Activated T-cell treated with anti-CD3 and anti-CD28 coated beads, Interleukin-2, amount 50 U/mL, for 24 hours (primary cell): ENCODE data around the gene TFCP2.

ENCODE experiments used
- DNase-seq: peaks from one replicate; pipeline ENCODE4 v3.0.0-alpha.2; 2020
- H3K27ac Mint-ChIP-seq: 2 replicates; pipeline ENCODE4 v1.8.0; 2020; ENCODE audit warnings: mild to moderate bottlenecking, mixed read lengths
- H3K27me3 Mint-ChIP-seq: 2 replicates; pipeline ENCODE4 v1.8.0; 2020; ENCODE audit warnings: mixed read lengths
- H3K36me3 Mint-ChIP-seq: 2 replicates; pipeline ENCODE4 v1.8.0; 2020; ENCODE audit warnings: low read depth, mixed read lengths
- H3K4me1 Mint-ChIP-seq: 2 replicates; pipeline ENCODE4 v1.8.0; 2020; ENCODE audit warnings: low read depth, mixed read lengths
- H3K4me3 Mint-ChIP-seq: 2 replicates; pipeline ENCODE4 v1.8.0; 2020; ENCODE audit warnings: mild to moderate bottlenecking, moderate library complexity, mixed read lengths
- H3K9me3 Mint-ChIP-seq: 2 replicates; pipeline ENCODE4 v1.8.0; 2020; ENCODE audit warnings: mixed read lengths

Gene TFCP2

DNA sequence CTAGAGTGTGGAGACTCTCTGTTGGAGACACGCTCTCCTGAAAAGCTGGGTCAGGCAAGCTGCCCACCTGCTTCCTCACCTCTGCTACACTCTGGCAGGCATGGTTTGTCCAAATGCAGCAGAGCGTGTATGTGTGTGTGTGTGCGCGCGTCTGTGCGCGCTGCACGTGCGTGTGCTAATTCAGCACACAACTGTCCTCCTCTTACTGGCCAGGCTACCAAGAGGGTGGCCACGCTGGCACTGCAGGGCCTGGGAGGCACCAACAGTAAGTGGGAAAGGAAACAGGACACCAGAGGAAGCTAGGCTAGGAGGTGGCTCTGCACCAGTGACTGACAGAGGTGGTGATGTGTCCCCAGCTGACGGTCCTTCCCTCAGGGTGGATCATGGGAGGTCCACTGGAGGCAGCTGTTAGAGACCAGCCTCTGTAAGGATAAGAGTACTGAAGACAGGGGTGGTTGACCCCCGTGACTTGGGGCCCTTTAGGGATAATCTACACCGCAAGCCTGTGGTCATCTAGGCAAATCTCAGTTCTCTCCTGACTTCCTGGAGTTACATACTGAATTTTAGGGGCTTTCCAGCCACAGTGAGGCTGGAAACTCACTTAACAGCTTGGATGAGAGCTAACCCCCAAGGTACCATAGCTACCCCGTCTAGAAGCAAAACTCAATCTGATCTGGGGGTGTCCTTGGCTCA lies 15.6 kb upstream of the TFCP2 start:
- no peak overlapping the region for H3K4me3 Mint-ChIP-seq
- H3K9me3 Mint-ChIP-seq: no peaks in the 10 kb centered on the region
- H3K27ac Mint-ChIP-seq: no peak overlapping the region
- H3K27me3 Mint-ChIP-seq: no peaks in the 10 kb centered on the region
- H3K36me3 Mint-ChIP-seq: peaks cover 20% of the 10 kb centered on the region
- no peak for DNase-seq
- H3K4me1 Mint-ChIP-seq: no peaks in the 10 kb centered on the region

DNA sequence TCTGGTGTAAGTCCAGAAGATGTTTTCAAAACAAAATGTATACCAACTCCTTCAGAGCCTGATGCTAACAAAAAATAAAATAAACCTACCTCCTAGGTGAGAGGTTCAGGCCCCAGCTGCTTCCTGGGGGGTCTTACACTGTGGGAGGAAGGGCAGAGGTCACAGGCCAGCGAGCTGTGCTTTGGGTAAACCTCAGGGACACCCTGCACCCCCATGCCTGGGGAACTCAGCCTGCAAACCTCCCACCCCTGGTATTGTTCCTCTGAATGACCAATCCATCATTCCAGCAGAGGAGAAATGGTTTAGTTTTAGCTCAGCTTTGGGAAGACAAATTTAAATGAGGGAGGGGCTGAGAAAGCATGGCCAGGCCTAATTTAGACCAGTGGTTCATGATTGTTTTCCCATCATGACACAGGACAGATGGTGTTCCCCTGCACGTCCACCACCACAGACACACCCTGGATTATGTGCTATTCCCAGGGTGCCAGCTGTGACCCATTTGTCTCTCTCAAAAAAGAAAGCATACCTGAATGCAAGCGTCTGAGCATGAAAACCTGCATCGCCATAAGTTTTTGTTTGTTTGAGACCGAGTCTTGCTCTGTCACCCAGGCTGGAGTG lies 14.5 kb upstream of the TFCP2 start:
- no peak for DNase-seq
- H3K36me3 Mint-ChIP-seq: peaks cover 20% of the 10 kb centered on the region
- no peaks in the 10 kb centered on the region for H3K9me3 Mint-ChIP-seq
- H3K4me1 Mint-ChIP-seq: no peaks in the 10 kb centered on the region
- no peak overlapping the region for H3K27ac Mint-ChIP-seq
- H3K4me3 Mint-ChIP-seq: no peak overlapping the region
- H3K27me3 Mint-ChIP-seq: no peaks in the 10 kb centered on the region

- H3K9me3 Mint-ChIP-seq: no peaks in the 10 kb centered on the region
- DNase-seq: no peak
- no peaks in the 10 kb centered on the region for H3K4me1 Mint-ChIP-seq
- H3K36me3 Mint-ChIP-seq: peaks cover 12% of the 10 kb centered on the region
- H3K4me3 Mint-ChIP-seq: no peak overlapping the region
- no peak overlapping the region for H3K27ac Mint-ChIP-seq
- H3K27me3 Mint-ChIP-seq: no peaks in the 10 kb centered on the region
These were observed 13.6 kb upstream of the TFCP2 start for GRCh38 chr12:51186465-51187085.

DNA sequence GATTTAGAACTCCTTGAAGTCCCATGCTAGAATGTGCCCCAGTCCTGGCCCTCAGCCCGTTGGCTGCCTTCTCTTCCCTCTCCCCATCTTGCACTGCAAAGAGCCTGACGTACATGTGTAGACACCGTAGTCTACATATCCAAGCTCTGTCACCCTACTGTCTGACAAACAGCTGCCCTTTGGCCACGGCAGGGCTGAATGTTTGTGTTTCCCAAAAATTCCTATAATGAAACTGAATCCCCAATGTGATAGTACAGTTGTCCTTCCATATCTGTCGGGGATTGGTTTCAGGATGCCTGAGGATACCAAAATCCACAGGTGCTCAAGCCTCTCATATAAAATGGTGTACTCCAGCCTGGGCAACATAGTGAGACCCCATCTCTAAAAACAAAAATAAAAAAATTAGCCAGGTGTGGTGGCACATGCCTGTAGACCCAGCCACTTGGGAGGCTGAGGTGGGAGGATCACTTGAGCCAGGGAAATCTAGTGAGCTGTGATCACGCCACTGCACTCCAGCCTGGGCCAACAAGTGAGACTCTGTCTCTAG lies 12.3 kb upstream of the TFCP2 start:
- H3K4me3 Mint-ChIP-seq: no peak overlapping the region
- H3K9me3 Mint-ChIP-seq: no peaks in the 10 kb centered on the region
- H3K36me3 Mint-ChIP-seq: peaks cover 5% of the 10 kb centered on the region
- H3K27me3 Mint-ChIP-seq: no peaks in the 10 kb centered on the region
- no peak for DNase-seq
- H3K4me1 Mint-ChIP-seq: no peaks in the 10 kb centered on the region
- H3K27ac Mint-ChIP-seq: no peak overlapping the region

- Mint-ChIP-seq H3K36me3 (no peaks in the 10 kb centered on the region), H3K9me3 (no peaks in the 10 kb centered on the region), H3K27ac (no peak overlapping the region), H3K4me1 (no peaks in the 10 kb centered on the region), H3K4me3 (no peak overlapping the region), H3K27me3 (no peaks in the 10 kb centered on the region)
- no peak for DNase-seq
These were observed 10.9 kb upstream of the TFCP2 start for GRCh38 chr12:51183816-51184215.

GRCh38 chr12:51183349-51183748 lies 10.4 kb upstream of the TFCP2 start:
- Mint-ChIP-seq H3K27ac (no peak overlapping the region), H3K4me1 (no peaks in the 10 kb centered on the region), H3K36me3 (no peaks in the 10 kb centered on the region), H3K4me3 (no peak overlapping the region), H3K27me3 (no peaks in the 10 kb centered on the region), H3K9me3 (no peaks in the 10 kb centered on the region)
- DNase-seq: no peak

GRCh38 chr12:51181558-51181957 lies 8.6 kb upstream of the TFCP2 start:
- Mint-ChIP-seq H3K9me3 (no peaks in the 10 kb centered on the region), H3K36me3 (no peaks in the 10 kb centered on the region)
- no peak for DNase-seq

GRCh38 chr12:51177897-51178296 lies 5.0 kb upstream of the TFCP2 start:
- no peak for DNase-seq
- H3K4me3 Mint-ChIP-seq: no peak overlapping the region
- H3K9me3 Mint-ChIP-seq: no peaks in the 10 kb centered on the region
- H3K27me3 Mint-ChIP-seq: no peaks in the 10 kb centered on the region
- no peak overlapping the region for H3K27ac Mint-ChIP-seq
- peaks cover 2% of the 10 kb centered on the region for H3K4me1 Mint-ChIP-seq
- no peaks in the 10 kb centered on the region for H3K36me3 Mint-ChIP-seq

More at GRCh38 chr12:51181558-51181957, 8.6 kb upstream of the TFCP2 start:
- H3K4me1 Mint-ChIP-seq: no peaks in the 10 kb centered on the region
- H3K4me3 Mint-ChIP-seq: no peak overlapping the region
- H3K27me3 Mint-ChIP-seq: no peaks in the 10 kb centered on the region
- H3K27ac Mint-ChIP-seq: no peak overlapping the region

DNA sequence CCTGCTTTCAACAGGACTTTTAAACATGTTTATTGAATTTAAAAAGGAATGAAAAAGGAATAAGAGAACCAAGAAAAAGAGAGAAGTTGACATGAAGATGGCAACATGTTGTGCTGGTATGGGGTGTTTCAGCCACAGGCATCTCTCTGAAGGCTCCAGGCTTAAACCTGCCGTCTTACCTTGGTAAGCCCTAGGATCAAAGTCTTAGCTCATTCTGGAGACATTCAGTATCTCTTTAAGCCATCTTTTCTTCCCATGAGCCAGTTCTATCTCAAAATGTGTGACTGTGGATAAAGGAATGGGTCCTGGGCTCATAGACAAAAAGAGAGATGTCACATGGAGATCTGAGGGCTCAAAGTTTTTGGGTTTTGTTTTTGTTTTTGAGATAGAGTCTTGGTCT lies 1.6 kb upstream of the TFCP2 start:
- no peak for DNase-seq
- no peaks in the 10 kb centered on the region for H3K9me3 Mint-ChIP-seq
- H3K27me3 Mint-ChIP-seq: no peaks in the 10 kb centered on the region
- H3K4me1 Mint-ChIP-seq: peaks cover 16% of the 10 kb centered on the region
- H3K4me3 Mint-ChIP-seq: no peak overlapping the region
- H3K27ac Mint-ChIP-seq: no peak overlapping the region
- peaks cover 6% of the 10 kb centered on the region for H3K36me3 Mint-ChIP-seq

DNA sequence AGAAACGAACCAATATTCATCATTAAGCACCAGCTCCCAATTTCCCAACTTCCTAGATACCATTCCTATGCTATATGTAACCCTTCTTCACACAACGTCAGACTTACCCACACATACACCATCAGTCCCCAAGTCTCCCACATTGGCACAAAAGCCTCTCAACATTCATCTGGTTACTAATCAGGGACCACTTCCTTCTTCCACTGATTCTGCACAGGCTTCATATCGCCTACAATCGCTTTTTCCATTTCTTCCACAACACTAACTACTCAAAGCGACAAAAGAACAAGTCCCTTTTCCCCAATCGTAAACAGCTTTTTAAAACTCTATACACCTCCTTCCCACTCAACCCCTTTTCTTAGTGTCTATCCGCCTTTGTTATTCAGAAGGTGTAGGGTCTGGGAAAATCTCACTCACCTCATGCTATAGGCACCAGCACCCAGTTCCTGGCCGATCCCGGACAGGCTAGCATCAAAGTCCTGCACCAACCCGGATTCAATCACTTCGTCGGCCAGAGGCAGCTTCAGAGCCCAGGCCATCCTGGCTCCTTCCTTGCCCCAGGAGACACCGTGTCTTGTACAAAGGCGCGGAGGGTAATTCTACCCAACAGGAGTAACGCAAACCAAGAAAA lies 936 bp downstream of the TFCP2 start:
- Mint-ChIP-seq H3K27ac (no peak overlapping the region), H3K4me1 (peaks cover 22% of the 10 kb centered on the region), H3K4me3 (no peak overlapping the region), H3K9me3 (no peaks in the 10 kb centered on the region), H3K27me3 (no peaks in the 10 kb centered on the region), H3K36me3 (peaks cover 15% of the 10 kb centered on the region)
- DNase-seq: no peak

DNA sequence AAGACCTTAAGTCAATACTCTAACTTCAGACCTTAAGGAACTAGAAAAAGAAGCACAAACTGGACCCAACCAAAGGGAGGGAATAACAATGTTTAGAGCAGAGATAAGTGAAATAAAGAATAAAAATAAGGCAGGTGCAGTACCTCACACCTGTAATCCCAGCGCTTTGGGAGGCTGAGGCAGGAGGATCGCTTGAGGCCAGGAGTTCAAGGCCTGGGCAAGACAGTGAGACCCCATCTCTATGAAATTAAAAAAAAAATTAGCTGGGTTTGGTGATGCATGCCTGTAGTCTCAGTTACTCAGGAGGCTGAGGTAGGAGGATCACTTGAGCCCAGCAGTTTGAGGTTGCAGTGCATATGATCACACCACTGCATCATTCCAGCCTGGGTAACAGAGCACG lies 9.1 kb downstream of the TFCP2 start:
- no peaks in the 10 kb centered on the region for H3K9me3 Mint-ChIP-seq
- H3K4me3 Mint-ChIP-seq: no peak overlapping the region
- no peaks in the 10 kb centered on the region for H3K27me3 Mint-ChIP-seq
- H3K36me3 Mint-ChIP-seq: peaks cover 38% of the 10 kb centered on the region
- no peak overlapping the region for H3K27ac Mint-ChIP-seq
- peaks cover 39% of the 10 kb centered on the region for H3K4me1 Mint-ChIP-seq
- no peak for DNase-seq

DNA sequence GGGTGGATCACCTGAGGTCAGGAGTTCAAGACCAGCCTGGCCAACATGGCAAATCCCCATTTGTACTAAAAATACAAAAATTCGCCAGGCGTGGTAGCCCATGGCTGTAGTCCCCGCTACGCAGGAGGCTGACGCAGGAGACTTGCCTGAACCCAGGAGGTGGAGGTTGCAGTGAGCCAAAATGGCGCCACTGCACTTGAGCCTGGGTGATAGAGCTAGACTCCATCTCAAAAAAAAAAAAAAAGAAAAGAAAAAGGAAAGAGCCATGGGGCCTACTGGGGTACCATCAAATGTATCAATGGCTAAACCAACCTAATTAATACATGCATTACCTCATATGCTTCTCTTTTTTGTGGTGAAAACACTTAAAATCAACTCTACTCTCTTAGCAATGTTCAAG lies 10.7 kb downstream of the TFCP2 start:
- no peak overlapping the region for H3K4me3 Mint-ChIP-seq
- peaks cover 41% of the 10 kb centered on the region for H3K4me1 Mint-ChIP-seq
- no peak overlapping the region for H3K27ac Mint-ChIP-seq
- no peaks in the 10 kb centered on the region for H3K27me3 Mint-ChIP-seq
- H3K36me3 Mint-ChIP-seq: peaks cover 34% of the 10 kb centered on the region
- no peak for DNase-seq
- H3K9me3 Mint-ChIP-seq: no peaks in the 10 kb centered on the region

GRCh38 chr12:51160814-51161459 lies 12.0 kb downstream of the TFCP2 start:
- peaks cover 40% of the 10 kb centered on the region for H3K36me3 Mint-ChIP-seq
- peaks cover 37% of the 10 kb centered on the region for H3K4me1 Mint-ChIP-seq
- no peak for DNase-seq
- no peak overlapping the region for H3K4me3 Mint-ChIP-seq
- H3K27ac Mint-ChIP-seq: no peak overlapping the region
- no peaks in the 10 kb centered on the region for H3K9me3 Mint-ChIP-seq
- H3K27me3 Mint-ChIP-seq: no peaks in the 10 kb centered on the region

DNA sequence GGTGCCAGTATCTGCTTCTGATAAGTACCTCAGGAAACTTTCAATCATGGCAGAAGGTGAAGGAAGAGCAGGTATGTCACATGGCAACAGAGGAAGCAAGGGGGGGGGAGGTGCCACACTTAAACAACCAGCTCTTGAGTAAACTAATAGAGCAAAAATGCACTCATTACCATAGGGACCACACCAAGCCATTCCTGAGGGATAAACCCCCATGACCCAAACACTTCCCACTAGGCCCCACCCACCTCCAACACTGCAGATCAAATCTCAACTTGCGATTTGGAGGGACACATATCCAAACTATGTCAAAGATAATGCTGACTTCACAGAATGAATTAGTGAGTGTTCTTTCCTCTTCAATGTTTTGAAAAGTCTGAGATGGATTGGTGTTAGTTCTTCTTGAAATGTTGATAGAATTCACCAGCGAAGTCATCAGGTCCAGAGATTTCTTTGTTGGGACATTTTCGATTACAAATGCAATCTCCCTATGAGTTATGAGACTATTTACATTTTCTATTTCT lies 16.6 kb downstream of the TFCP2 start:
- Mint-ChIP-seq H3K4me1 (peaks cover 24% of the 10 kb centered on the region), H3K9me3 (no peaks in the 10 kb centered on the region), H3K27me3 (no peaks in the 10 kb centered on the region)

More for the DNA sequence above, 16.6 kb downstream of the TFCP2 start:
- Mint-ChIP-seq H3K4me3 (no peak overlapping the region), H3K36me3 (peaks cover 20% of the 10 kb centered on the region), H3K27ac (no peak overlapping the region)
- DNase-seq: no peak
